CD4-positive, alpha-beta T cell treated with Interleukin-6 at 100 ng/mL for 8 hours (primary cell): Measurements from ENCODE around the gene TFIP11.

Experiments
- DNase-seq: peaks from one replicate; pipeline ENCODE4 v3.0.0-alpha.2; 2020; ENCODE audit warnings: mixed read lengths, low spot score

Gene TFIP11

DNA sequence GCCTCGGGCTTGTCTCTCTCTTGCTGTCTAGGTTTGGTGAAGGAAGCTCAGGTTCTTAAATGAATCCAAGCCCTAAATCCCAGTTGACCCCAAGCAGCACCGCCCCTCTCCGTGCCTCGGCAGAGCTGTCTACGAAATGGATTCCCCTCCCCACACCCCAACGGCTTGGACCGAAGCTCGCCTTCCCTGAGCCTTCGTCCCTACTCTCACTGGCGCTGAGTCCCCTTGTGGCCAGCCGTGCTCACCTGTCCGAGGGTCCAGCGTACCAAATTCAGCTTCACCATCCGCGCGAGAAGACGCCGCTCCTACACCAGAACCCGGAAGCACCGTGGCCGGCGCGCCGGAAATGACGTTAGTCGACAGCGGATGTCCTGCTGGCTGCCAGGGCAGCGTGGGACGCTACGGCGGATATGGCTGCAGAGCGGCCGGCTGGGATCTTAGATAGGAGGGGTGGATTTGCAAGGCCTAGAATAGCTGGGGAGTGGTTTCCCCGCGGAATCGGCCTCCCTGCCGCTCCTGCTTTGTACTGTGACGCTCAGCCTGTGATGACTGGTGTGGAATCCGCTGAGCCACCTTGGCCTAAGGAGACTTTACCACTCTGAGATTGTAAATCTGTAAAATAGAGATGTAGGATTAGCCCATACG is at the start of gene TFIP11:
Gene TFIP11 (minus strand): TSS at position 325 of the 645 bp plus-strand sequence. CDS start 2,201 bp downstream, outside the sequence.
- DNase-seq, result peak; percentile 85

DNA sequence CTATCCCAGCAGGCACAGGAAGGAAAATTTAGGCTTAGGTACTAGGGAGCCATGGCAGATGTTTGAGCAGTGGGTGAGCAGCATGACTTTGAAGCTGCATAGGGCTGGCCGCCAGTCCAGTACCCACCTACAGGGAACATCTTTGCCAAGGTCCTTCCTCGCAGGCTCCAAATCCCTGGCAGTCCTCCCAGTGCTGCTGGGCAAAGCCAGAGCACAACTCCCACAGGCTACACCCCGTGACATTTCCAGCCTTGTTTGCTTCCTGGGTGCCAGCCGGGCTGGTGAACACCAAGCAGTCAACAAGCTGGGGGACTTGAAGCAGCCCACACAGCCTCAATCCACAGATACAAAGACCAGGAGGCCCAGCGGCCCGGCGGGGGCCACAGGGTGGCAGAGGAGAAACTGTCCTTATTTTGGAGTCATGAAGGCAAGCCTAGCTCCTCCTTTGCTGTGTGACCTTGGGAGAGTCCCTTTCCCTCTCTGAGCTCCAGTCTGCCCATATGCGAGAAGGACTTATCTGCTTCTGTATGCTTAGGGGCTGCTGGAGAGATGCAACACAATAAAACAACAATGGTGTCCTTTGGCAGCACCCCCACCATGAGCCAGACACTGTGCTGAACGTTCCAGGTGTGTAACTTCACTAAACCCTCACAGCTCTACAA is 49.6 kb upstream of the TFIP11 start:
- no peak for DNase-seq

DNA sequence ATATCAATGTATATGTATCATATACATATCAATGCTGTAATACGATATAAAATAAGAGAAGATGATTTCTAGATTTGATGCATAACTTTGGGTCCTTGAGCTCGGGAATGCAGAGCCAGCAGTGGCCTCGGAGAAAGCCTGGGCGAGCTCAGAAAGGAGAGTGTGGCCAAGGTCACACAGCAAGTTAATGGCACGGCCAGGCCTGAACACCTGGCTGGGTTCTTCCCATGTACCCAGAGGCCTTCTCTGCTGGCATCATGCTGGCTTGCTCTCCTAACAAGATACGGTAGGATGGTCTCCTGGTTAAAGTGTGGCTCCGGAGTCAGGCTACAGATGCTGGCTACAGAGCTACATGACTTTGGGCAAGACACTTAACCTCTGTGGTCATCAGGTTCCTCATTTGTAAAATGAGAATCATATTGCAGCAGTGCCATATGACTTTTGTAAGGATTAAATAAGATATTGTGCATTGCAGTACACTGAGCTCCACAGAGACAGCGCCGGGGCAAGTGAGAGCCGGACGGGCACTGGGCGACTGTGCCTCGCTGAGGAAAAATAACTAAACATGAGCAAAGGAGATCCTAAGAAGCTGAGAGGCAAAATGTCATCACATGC is 47.8 kb upstream of the TFIP11 start:
- DNase-seq, result no peak

DNA sequence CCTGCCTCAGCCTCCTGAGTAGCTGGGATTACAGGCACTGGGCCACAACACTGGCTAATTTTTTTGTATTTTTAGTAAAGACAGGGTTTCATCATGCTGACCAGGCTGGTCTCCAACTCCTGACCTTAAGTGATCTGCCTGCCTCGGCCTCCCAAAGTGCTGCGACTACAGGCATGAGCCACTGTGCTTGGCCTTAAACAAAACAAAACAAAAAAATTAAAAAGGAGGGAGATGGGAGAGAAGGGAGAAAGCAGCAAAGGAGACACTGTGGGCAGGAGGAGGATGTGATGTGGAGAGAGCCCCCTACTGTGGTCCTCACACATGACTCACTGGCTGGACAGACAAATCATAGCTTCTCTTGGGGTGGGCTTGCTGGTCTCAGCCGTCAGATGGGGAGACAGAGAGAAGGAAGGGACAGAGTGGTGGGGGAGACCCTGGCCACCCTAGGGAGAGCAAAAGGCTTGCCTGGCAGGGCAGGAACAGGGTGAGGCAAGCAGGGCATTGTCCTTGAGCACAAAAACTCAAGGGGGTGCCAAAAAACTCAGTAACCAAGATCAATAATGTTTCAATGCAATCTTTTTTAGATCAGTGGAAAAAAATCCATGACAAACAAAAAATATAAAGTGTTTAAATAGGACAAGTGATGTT is 46.1 kb upstream of the TFIP11 start:
- DNase-seq, result no peak

DNA sequence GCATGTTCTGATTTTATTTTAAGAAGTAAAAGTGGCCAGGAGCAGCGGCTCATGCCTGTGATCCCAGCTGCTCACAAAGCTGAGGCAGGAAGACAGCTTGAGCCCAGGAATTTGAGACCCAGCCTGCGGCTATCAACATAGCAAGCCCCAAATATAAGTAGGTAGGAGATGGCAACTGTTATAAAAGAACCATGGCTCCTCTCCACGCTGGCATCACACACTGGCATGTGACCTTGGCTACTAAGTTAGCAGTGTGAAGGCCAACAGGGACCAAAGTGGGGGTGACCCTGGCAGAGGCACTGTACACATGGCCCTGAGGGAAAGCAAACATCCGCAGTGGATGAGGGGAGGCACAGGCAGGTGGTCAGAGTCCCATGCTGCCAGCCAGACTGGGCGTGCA is 44.6 kb upstream of the TFIP11 start:
- no peak for DNase-seq

DNA sequence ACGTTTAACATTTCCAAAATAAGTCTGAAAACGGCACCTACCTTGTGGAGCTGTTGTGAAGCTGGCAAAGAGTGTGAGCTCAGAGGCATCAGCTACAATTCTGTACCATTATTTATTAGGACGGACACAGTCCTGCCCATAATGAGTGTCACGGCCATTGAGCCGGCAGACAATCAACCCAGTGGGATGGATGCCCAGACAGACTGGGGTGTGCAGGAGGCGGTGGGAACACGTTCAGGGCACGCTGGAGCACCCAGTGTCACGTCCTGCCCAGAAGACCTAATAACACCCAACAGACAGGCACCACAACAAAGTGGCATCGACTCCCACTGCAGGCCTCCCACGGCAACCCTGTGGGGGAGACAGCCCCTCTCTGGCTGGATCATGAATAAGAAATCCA is 43.2 kb upstream of the TFIP11 start:
- no peak for DNase-seq

DNA sequence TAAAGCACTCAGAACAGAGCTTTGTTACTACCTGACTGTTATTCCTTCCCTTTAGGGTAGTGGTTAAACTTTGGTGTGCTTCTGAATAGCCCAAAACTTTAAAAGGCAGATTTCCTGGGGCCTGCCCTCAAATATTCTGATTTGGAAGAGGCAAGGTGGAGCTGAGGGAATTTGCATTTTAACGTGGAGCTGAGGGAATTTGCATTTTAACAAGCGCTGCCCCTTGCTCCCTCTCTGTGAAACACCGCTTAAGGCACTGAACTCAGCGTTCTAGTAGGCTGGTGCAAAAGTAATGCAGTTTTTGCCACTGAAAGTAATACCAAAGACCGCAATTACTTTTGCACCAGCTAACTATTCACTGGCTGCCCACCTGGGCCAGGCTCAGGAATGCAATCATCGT is 42.7 kb upstream of the TFIP11 start:
- no peak for DNase-seq

DNA sequence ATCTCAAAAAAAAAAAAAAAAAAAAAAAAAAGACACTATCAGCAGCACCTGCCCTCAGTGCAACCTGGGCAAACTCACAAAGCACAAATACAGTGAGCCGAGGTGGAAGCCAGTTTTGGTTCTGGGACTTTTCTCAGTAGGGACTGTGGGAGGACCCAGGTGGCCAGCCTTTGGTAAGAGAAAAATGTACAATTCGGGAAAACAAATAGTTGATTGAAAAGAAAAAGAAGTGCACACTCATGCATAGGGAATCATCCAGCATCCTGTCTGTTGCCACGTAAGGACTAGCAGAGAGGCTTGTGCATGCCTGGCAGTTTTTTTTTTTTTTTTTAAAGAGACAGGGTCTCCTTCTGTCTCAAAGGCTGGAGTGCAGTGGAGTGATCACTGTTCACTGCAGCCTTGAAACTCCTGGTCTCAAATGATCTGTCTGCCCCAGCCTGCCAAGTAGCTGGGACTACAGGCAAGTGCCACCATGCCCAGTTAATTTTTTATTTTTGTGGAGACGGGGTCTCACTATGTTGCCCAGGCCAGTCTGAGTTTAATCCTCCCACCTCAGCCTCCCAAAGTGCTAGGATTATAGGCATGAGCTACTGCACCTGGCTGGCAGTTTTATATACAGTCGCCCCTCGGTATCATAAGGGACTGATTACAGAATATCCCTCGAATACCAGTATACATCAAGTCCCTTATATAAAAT is 40.9 kb upstream of the TFIP11 start:
- DNase-seq, result no peak

DNA sequence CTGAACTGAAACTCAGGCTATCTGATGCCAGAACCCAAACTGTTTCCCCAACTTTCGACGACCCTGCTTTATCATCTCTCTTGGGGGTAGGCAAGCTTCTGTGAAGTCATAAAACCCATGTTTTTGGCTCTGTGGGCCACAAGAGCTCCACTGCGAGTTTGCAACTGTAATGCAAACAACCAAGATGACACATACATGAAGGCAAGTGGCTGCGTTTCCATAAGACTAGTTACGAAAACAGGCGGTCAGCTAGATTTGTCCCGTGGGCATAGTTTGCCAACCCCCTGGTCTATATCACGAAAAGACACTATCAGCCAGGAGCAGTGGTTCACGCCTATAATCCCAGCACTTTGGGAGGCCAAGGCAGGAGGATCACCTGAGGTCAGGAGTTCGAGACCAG is 40.2 kb upstream of the TFIP11 start:
- no peak for DNase-seq

DNA sequence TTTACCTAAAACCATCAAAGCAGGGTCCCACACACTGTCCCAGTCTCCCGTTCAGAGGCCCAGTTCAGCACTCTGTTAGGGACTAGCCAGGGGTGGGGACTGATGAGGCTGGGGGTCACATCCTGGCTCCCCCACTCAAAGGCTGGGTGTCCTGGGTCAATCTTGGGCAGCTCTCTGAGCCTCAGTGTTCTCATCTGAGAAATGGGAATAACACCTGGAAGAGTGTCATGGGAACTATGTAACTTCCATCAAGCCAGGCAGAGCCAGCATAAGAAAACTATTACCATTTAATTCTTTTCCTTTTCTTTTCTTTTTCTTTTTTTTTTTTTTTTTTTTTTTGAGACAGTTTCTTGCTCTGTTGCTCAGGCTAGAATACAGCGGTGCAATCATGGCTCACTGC is 39.3 kb upstream of the TFIP11 start:
- DNase-seq, result no peak

DNA sequence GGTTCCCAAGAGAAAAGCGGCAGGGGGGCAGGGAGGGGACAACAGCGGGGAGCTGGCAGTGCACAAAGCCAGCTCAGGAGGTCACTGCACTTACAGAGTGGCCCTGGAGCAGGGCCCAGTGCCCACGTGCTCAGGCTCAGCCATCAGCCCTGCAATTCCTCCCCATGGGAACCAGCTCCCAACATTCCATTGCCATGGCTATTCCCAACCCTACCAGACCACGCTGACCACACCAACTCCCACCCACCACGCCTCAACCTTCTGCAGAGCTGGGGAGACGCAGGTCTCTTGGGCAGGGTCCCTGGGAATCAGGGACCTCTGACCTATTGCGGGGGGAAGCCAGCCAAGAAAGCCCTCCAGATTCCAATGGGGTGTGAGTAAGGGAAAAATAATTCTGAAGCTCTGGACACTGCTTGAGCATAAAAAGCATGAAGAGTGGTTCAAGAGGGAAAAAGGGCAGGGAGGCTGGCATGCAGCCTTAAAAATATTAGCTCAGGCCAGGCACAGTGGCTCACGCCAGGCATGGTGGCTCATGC is 38.3 kb upstream of the TFIP11 start:
- DNase-seq, result no peak

DNA sequence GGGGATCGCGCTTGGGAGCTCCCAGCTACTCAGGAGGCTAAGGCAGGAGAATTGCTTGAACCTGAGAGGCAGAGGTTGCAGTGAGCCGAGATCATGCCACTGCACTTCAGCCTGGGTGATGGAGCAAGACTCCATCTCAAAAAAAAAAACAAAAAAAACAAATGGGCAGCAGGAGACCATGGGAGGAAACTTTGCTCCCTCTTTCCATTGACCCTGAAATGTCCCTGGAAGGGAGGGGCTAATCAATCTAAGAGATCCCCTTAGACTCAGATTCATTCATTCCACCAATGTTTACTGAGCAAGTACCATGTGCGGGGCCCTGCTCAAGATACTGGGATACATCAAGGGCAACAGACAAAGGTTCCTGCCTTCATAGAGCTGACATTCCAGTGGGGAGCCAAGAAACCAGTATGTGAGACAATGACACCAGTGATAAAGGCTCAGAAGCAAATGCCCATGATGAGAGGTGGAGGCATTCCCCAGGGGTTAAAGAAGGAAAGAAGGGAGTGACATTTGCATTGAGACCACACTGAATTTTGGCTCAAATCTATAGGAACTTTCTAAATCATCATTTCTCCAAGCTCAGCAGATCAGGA is 37.7 kb upstream of the TFIP11 start:
- DNase-seq, result no peak

DNA sequence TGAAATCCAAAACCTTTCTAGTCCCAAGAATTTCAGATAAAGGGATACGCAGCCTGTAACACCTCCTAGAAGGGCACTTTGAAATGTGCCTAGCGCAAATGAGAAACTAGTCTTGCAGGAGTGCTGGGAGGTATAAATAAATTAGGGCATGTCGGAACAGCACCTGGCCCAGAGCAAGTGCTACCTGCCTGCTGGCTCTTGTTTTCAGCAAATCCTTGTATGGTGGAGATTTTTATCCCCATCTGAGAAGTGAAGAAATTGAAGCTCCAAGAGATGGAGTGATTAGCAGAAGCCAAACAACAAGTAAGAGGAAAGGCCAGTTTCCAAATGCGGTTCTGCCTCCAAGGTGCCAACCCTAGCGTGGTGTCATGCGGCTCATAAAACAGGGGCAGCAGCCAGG is 36.7 kb upstream of the TFIP11 start:
- no peak for DNase-seq

DNA sequence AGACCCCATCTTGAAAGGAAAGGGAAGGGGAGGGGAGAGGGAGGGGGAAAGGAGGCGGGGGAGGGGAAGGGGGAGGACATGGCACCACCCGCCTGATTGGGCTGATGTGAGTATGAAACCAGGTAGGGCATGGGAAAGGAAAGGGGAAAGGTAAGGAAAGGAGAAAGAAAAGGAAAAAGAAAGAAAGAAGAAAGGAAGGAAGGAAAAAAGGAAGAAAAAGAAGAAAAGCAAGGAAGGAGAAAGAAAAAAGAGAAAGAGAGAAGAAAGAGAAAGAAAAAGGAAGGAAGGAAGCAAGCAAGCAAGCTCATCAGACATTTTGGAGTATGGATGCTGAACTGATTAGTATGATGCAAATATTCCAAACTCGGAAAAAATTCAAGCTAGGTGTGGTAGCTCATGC is 36.0 kb upstream of the TFIP11 start:
- DNase-seq, result no peak

DNA sequence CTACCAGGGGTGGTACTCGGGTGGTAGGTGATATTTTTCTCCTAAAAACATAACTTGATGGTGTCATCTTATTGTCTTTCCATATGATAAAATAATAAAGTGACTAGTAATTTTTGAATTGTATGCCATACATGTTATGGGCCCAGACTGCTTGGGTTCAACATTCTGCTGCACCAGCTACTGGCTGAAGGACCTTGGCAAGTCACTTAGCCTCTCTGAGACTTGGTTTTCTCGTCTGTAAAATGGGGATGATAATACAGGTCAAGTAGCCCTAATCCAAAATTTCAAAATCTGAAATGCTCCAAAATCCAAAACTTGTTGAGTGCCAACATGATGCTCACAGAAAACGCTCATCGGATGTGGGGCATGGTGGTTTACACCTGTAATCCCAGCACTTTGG is 35.6 kb upstream of the TFIP11 start:
- no peak for DNase-seq

DNA sequence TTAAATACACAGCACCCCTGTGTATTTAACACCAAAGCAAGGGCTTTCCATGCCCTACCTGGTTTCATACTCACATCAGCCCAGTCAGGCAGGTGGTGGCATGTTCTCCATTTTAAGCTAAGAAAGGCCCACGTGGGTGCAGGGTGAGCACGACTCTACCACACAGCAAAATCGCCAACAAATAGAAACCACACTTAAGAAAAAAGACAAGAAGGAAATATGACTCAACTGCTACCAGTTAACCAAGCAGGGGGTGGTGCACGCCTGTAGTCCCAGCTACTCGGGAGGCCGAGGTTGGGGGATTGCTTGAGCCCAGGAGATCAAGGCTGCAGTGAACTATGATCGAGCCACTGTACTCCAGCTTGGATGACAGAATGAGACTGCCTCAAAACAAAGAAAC is 35.2 kb upstream of the TFIP11 start:
- DNase-seq, result peak; percentile 26

DNA sequence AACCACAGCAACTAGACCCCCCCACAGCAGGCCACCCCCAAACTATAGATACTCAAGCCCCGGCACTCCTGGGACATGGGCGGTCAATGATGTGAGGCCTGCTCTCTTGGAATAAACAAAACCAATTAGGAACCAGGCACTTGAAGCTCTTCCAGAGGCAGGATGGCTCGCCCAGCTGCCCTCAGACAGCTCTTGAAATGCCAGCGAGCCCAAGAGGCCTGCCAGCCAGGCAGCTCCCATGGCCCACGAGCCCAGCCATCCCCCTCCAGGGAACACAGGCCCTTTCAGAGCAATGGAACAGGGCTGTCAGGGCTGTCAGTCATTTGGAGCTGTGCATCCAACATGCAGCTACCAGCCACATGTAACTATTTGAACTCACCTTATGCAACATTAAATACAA is 34.0 kb upstream of the TFIP11 start:
- DNase-seq, result no peak

DNA sequence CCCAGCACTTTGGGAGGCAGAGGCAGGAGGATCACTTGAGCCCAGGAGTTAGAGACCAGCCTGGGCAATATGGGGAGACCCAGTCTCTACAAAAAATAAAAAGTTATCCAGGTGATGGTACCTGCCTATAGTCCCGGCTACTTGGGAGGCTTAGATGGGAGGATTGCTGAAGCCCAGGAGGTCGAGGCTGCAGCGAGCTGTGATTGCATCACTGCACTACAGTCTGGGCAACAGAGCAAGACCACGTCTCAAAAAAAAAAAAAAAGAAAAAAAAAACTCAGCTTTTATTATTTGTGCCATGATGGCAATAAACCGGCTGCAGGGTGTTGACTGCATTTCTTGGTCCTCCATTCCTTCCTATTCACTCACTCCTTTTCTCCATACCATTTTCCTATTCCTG is 33.6 kb upstream of the TFIP11 start:
- DNase-seq, result no peak

DNA sequence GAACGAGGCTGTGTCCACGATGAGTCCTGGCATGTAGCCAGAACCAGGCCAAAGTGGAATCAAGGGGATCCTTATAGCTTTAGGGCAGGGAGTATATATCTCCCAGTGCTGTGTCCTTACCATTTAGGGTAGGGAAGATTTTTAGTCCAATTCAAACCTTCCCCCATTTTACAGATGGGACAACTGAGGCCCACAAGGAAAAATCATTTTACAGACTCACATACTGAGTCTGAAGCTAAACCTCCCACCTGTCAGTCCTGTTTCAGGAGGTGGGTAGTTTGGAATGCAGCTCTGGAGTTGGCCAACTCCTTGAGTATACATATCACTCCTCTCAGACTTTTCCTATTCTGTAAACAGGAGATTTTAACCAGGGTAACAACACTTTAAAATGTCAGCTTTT is 33.1 kb upstream of the TFIP11 start:
- no peak for DNase-seq

DNA sequence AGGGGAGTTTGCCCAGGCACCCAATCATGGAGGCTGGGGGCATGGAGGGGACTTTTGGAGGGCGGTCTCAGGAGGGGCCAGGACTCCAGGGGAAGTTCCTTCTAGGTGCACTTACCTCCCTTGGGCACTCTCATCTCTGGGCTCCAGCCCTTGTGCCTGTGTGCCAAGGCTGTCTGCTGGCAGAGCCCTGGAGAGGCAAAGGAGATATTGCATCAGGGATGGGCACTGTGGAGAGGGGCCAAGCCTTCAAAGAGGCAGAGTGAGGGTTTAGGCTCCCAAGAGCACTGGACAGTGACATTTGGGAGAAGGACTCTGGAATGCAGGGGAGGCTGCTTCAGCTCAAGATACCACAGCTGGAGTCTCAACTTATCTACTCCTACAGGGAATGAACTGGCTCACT is 32.2 kb upstream of the TFIP11 start:
- no peak for DNase-seq

DNA sequence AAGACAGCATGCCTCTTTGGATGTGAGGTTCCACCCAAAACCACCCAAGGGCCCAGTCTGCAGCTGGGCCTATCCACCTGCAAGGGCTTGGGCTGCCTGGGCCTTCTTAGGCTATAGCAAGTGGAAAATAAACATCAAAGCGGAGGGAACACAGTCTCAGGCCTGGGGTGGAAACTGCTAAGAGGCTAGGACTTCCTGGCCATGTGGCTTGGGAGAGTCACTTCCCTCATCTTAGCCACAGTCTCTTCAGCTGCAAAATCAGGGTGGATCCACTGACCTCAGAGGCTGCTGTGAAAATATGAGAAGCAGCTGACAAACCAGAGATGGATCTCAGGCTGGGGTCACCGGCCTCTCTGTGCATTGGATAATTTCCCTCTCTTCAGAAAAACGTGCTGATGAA is 30.6 kb upstream of the TFIP11 start:
- no peak for DNase-seq
